SK-N-SH treated with all-trans-retinoic acid at 6 μM for 48 hours (cell line): ENCODE data around the gene SSBP4.

Source experiments
- ZFP30 ChIP-seq: fragments of 450-650 bp; formaldehyde crosslinking; IDR thresholded peaks from 2 replicates; pipeline ENCODE4 v1.5.0; 2022; ENCODE audit warnings: mild to moderate bottlenecking, moderate library complexity
- ZNF565 ChIP-seq: fragments of 450-650 bp; formaldehyde crosslinking; conservative IDR thresholded peaks from 2 replicates; pipeline ENCODE4 v1.5.0; 2020; ENCODE audit warnings: low read depth, mild to moderate bottlenecking, moderate library complexity

DNA sequence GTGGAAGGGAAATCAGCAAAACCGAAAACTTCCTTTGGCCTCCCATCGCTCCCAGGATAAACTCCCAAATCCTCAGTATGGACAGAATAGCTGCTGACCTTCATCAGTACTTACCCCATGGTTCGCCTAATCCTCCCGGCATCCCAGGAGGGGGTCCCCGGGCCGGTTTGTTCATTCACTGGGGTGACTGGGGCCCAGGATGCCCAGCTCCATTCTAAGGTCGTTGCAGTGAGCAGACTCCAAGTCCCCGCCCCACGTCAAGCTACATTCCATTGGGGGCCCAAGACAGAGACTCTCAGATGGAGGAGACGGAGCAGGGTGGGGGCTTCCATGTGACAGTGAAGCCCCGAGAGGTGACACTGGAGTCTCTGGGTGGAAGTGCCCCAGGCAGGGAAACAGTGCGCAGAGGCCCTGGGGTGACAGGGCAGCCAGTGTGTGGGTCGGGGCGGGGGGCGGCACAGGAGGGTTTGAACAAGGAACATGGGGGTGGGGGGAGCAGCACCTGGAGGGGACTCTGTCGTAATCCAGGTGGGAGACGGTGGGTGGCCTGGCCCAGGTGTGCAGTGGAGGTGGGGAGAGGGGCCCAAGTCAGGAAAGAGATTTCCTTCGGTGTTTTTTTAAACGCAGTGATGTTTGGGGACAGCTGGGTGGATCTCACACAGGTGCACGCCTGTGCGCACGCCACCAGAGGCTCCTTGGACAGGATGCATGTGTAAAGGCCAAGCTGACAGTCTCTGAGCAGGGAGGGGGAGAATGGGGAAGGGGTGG is 5.1 kb downstream of the SSBP4 start:
- TF ChIP-seq ZNF565 (no peak), ZFP30 (CRISPR knock-in tag) (no peak)
